ENCODE measurements around the gene CDH13. TPM values are rescaled to one million over a fixed set of nuclear protein-coding genes. Genes with fewer than 3 reads are reported as not detected.

The CDH13 gene
- total RNA-seq, 1 experiment from 2014 or later, result 0.56 TPM

- H3K4me2 ChIP-seq (ENCODE audit: low read depth, low read length, poor library complexity, severe bottlenecking), result no peak overlapping the region
- H4K20me1 ChIP-seq (ENCODE audit: insufficient read depth, low read depth, low read length), result no peaks in the 10 kb centered on the region
- H3K79me2 ChIP-seq (ENCODE audit: low read length), result no peaks in the 10 kb centered on the region
- no peaks in the 10 kb centered on the region for H3K27me3 ChIP-seq (ENCODE audit: low read length)
- no peaks in the 10 kb centered on the region for H3K4me1 ChIP-seq (ENCODE audit: low read length)
- no peak overlapping the region for H3K27ac ChIP-seq (ENCODE audit: low read length)
- no peak overlapping the region for H2AFZ ChIP-seq (ENCODE audit: low read length)
- H3K9me3 ChIP-seq (ENCODE audit: low read length), result no peaks in the 10 kb centered on the region
- H3K9me2 ChIP-seq (replicated peaks; ENCODE audit: insufficient read depth, low read length), result no peaks in the 10 kb centered on the region
- H3K36me3 ChIP-seq (ENCODE audit: insufficient read depth, low read length), result no peaks in the 10 kb centered on the region
- no peak overlapping the region for H3K9ac ChIP-seq (ENCODE audit: low read length)
- H3K4me3 ChIP-seq (ENCODE audit: low read length), result no peak overlapping the region
- no peak for DNase-seq
These were observed 166.9 kb downstream of the CDH13 start for GRCh38 chr16:82793528-82794245.

- Histone ChIP-seq H4K20me1 (ENCODE audit: insufficient read depth, low read depth, low read length) (no peaks in the 10 kb centered on the region), H3K4me2 (ENCODE audit: low read depth, low read length, poor library complexity, severe bottlenecking) (no peak overlapping the region), H3K36me3 (ENCODE audit: insufficient read depth, low read length) (no peaks in the 10 kb centered on the region), H3K9me2 (replicated peaks; ENCODE audit: insufficient read depth, low read length) (no peaks in the 10 kb centered on the region), H3K4me3 (ENCODE audit: low read length) (no peak overlapping the region), H3K9ac (ENCODE audit: low read length) (no peak overlapping the region), H3K9me3 (ENCODE audit: low read length) (no peaks in the 10 kb centered on the region), H2AFZ (ENCODE audit: low read length) (no peak overlapping the region), H3K27me3 (ENCODE audit: low read length) (no peaks in the 10 kb centered on the region), H3K4me1 (ENCODE audit: low read length) (no peaks in the 10 kb centered on the region), H3K79me2 (ENCODE audit: low read length) (no peaks in the 10 kb centered on the region), H3K27ac (ENCODE audit: low read length) (no peak overlapping the region)
- DNase-seq, result no peak
These were observed 169.3 kb downstream of the CDH13 start for GRCh38 chr16:82796047-82796446.

- Histone ChIP-seq H3K36me3 (ENCODE audit: insufficient read depth, low read length) (no peaks in the 10 kb centered on the region), H4K20me1 (ENCODE audit: insufficient read depth, low read depth, low read length) (no peaks in the 10 kb centered on the region), H3K27me3 (ENCODE audit: low read length) (no peaks in the 10 kb centered on the region), H3K4me3 (ENCODE audit: low read length) (no peak overlapping the region), H3K9me2 (replicated peaks; ENCODE audit: insufficient read depth, low read length) (no peaks in the 10 kb centered on the region), H3K27ac (ENCODE audit: low read length) (no peak overlapping the region), H3K4me1 (ENCODE audit: low read length) (no peaks in the 10 kb centered on the region), H2AFZ (ENCODE audit: low read length) (no peak overlapping the region), H3K79me2 (ENCODE audit: low read length) (no peaks in the 10 kb centered on the region), H3K4me2 (ENCODE audit: low read depth, low read length, poor library complexity, severe bottlenecking) (no peak overlapping the region), H3K9me3 (ENCODE audit: low read length) (no peaks in the 10 kb centered on the region), H3K9ac (ENCODE audit: low read length) (no peak overlapping the region)
- no peak for DNase-seq
These were observed 174.6 kb downstream of the CDH13 start for GRCh38 chr16:82801361-82801760.

- Histone ChIP-seq H3K4me2 (ENCODE audit: low read depth, low read length, poor library complexity, severe bottlenecking) (no peak overlapping the region), H3K27me3 (ENCODE audit: low read length) (no peaks in the 10 kb centered on the region), H3K4me3 (ENCODE audit: low read length) (no peak overlapping the region), H4K20me1 (ENCODE audit: insufficient read depth, low read depth, low read length) (no peaks in the 10 kb centered on the region), H3K27ac (ENCODE audit: low read length) (no peak overlapping the region), H3K9ac (ENCODE audit: low read length) (no peak overlapping the region), H3K9me2 (replicated peaks; ENCODE audit: insufficient read depth, low read length) (no peaks in the 10 kb centered on the region), H3K9me3 (ENCODE audit: low read length) (no peaks in the 10 kb centered on the region), H3K4me1 (ENCODE audit: low read length) (no peaks in the 10 kb centered on the region), H3K36me3 (ENCODE audit: insufficient read depth, low read length) (no peaks in the 10 kb centered on the region), H2AFZ (ENCODE audit: low read length) (no peak overlapping the region), H3K79me2 (ENCODE audit: low read length) (no peaks in the 10 kb centered on the region)
- no peak for DNase-seq
These were observed 179.1 kb downstream of the CDH13 start for GRCh38 chr16:82805866-82806265.

- H3K27me3 ChIP-seq (ENCODE audit: low read length), result no peaks in the 10 kb centered on the region
- H3K27ac ChIP-seq (ENCODE audit: low read length), result no peak overlapping the region
- H3K4me1 ChIP-seq (ENCODE audit: low read length), result no peaks in the 10 kb centered on the region
- no peaks in the 10 kb centered on the region for H3K9me2 ChIP-seq (replicated peaks; ENCODE audit: insufficient read depth, low read length)
- H3K9ac ChIP-seq (ENCODE audit: low read length), result no peak overlapping the region
- no peaks in the 10 kb centered on the region for H3K36me3 ChIP-seq (ENCODE audit: insufficient read depth, low read length)
- H3K9me3 ChIP-seq (ENCODE audit: low read length), result no peaks in the 10 kb centered on the region
- H3K4me3 ChIP-seq (ENCODE audit: low read length), result no peak overlapping the region
- no peak overlapping the region for H3K4me2 ChIP-seq (ENCODE audit: low read depth, low read length, poor library complexity, severe bottlenecking)
- no peaks in the 10 kb centered on the region for H4K20me1 ChIP-seq (ENCODE audit: insufficient read depth, low read depth, low read length)
- no peak overlapping the region for H2AFZ ChIP-seq (ENCODE audit: low read length)
- DNase-seq, result no peak
- H3K79me2 ChIP-seq (ENCODE audit: low read length), result no peaks in the 10 kb centered on the region
These were observed 180.5 kb downstream of the CDH13 start for GRCh38 chr16:82807311-82807710.

- Histone ChIP-seq H3K9ac (ENCODE audit: low read length) (no peak overlapping the region), H3K9me2 (replicated peaks; ENCODE audit: insufficient read depth, low read length) (no peaks in the 10 kb centered on the region), H4K20me1 (ENCODE audit: insufficient read depth, low read depth, low read length) (no peaks in the 10 kb centered on the region), H3K4me3 (ENCODE audit: low read length) (no peak overlapping the region), H3K27me3 (ENCODE audit: low read length) (no peaks in the 10 kb centered on the region), H2AFZ (ENCODE audit: low read length) (no peak overlapping the region), H3K36me3 (ENCODE audit: insufficient read depth, low read length) (no peaks in the 10 kb centered on the region), H3K9me3 (ENCODE audit: low read length) (no peaks in the 10 kb centered on the region), H3K4me1 (ENCODE audit: low read length) (no peaks in the 10 kb centered on the region), H3K27ac (ENCODE audit: low read length) (no peak overlapping the region), H3K4me2 (ENCODE audit: low read depth, low read length, poor library complexity, severe bottlenecking) (no peak overlapping the region), H3K79me2 (ENCODE audit: low read length) (no peaks in the 10 kb centered on the region)
- no peak for DNase-seq
These were observed 181.3 kb downstream of the CDH13 start for GRCh38 chr16:82808036-82808435.

GRCh38 chr16:82810077-82810476, 183.3 kb downstream of the CDH13 start:
- H3K9me2 ChIP-seq (replicated peaks; ENCODE audit: insufficient read depth, low read length), result no peaks in the 10 kb centered on the region
- no peak overlapping the region for H2AFZ ChIP-seq (ENCODE audit: low read length)
- H3K4me2 ChIP-seq (ENCODE audit: low read depth, low read length, poor library complexity, severe bottlenecking), result no peak overlapping the region
- H3K4me1 ChIP-seq (ENCODE audit: low read length), result no peaks in the 10 kb centered on the region
- DNase-seq, result no peak
- H3K36me3 ChIP-seq (ENCODE audit: insufficient read depth, low read length), result no peaks in the 10 kb centered on the region
- no peaks in the 10 kb centered on the region for H4K20me1 ChIP-seq (ENCODE audit: insufficient read depth, low read depth, low read length)
- H3K9ac ChIP-seq (ENCODE audit: low read length), result no peak overlapping the region
- no peak overlapping the region for H3K4me3 ChIP-seq (ENCODE audit: low read length)
- H3K9me3 ChIP-seq (ENCODE audit: low read length), result no peaks in the 10 kb centered on the region
- H3K27me3 ChIP-seq (ENCODE audit: low read length), result no peaks in the 10 kb centered on the region
- no peak overlapping the region for H3K27ac ChIP-seq (ENCODE audit: low read length)
- no peaks in the 10 kb centered on the region for H3K79me2 ChIP-seq (ENCODE audit: low read length)

GRCh38 chr16:82814059-82814458, 187.3 kb downstream of the CDH13 start:
- Histone ChIP-seq H2AFZ (ENCODE audit: low read length) (no peak overlapping the region), H3K9me3 (ENCODE audit: low read length) (no peaks in the 10 kb centered on the region), H3K4me3 (ENCODE audit: low read length) (no peak overlapping the region), H3K4me2 (ENCODE audit: low read depth, low read length, poor library complexity, severe bottlenecking) (no peak overlapping the region), H3K79me2 (ENCODE audit: low read length) (no peaks in the 10 kb centered on the region), H3K9me2 (replicated peaks; ENCODE audit: insufficient read depth, low read length) (no peaks in the 10 kb centered on the region), H3K9ac (ENCODE audit: low read length) (no peak overlapping the region), H3K36me3 (ENCODE audit: insufficient read depth, low read length) (no peaks in the 10 kb centered on the region), H3K27me3 (ENCODE audit: low read length) (no peaks in the 10 kb centered on the region), H3K27ac (ENCODE audit: low read length) (no peak overlapping the region), H3K4me1 (ENCODE audit: low read length) (no peaks in the 10 kb centered on the region), H4K20me1 (ENCODE audit: insufficient read depth, low read depth, low read length) (no peaks in the 10 kb centered on the region)
- no peak for DNase-seq
